ENCODE measurements around the gene PIGR.
"Not testable (repeated sequence)": the region's sequence is repeated elsewhere in the genome, so short reads cannot be mapped to it uniquely, and the experiment has no call there.

Gene PIGR

GRCh38 chr1:206932177-206932576, 14.1 kb downstream of the PIGR start:
- no peak for DNase-seq

DNA sequence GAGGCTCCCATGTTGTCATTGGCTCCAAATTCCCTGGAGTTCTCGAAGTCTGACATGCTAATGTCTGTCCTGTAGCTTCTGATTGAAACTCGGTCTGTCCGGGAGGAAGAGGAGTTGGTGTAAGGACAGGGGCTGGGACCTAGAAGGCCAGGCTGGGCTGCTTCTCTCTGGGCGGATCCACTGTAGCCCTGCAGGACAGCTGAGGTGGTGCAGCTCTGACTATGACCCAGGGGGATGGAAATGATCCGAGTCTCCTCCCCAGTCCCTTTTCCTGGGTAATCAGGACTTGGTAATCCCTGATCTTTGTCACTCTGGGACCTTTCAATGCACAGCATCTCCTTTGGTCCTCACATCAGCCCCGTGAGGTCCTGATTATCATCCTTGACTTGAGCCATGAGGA, 14.6 kb downstream of the PIGR start:
- DNase-seq = no peak

DNA sequence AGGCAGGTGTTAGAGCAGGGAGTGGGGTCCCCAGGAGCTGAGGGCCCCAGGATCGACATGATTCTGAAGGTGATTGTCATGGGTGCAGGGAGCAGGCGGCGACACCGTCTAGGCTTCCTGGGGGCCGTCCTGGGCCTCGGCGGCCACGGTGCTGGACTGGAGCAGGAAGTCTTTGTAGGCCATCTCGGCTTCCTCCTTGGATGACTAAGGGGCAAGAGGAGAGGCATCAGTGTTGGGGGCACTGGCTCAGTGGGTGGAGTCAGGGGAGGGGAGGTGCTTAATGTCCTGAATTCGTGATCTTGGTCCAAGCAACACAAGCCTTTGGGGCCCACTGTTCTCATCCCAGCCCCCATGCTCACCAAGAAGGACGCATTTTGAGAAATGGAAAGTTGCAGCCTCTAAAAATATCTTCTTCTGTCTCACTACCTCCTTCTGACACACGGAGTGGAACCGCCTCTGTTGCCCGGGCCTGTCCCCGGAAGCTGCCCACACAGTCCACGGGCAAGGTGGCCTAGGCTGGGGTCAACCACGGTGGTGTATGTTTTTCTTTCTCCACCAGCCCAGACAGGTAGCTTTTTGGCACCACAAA, 16.0 kb downstream of the PIGR start:
- no peak for DNase-seq

- no peak for DNase-seq
Observed at GRCh38 chr1:206929524-206929923, 16.7 kb downstream of the PIGR start.

GRCh38 chr1:206926286-206926685, 20.0 kb downstream of the PIGR start:
- no peak for DNase-seq

- DNase-seq = no peak
Observed at GRCh38 chr1:206925106-206925736, 21.0 kb downstream of the PIGR start.

DNA sequence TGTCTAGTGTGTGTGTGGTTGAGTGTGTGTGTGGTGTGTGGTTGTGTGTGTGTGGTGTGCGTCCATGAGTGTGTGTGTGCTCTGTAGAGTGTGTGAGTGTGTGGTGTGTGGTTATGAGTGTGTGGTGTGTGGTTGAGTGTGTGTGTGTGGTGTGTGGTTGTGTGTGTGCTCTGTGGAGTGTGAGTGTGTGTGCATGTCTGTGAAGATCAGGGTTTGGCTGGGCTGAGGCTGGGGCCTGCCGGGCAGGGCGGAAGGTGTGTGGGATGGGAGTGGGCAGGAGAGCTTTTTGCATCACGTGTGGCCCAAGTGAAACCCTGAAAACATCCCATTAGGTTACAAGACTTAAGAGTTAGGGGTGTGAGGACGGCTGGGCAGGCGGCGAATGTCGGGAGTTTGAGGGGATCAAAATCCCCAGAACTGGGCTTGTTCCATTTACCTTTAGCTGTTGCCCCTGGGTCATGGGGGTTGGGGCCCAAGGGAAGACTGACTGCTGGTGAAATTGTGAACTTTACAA, 21.6 kb downstream of the PIGR start:
- DNase-seq = no peak

GRCh38 chr1:206923961-206924557, 22.2 kb downstream of the PIGR start:
- not testable (repeated sequence) for DNase-seq

DNA sequence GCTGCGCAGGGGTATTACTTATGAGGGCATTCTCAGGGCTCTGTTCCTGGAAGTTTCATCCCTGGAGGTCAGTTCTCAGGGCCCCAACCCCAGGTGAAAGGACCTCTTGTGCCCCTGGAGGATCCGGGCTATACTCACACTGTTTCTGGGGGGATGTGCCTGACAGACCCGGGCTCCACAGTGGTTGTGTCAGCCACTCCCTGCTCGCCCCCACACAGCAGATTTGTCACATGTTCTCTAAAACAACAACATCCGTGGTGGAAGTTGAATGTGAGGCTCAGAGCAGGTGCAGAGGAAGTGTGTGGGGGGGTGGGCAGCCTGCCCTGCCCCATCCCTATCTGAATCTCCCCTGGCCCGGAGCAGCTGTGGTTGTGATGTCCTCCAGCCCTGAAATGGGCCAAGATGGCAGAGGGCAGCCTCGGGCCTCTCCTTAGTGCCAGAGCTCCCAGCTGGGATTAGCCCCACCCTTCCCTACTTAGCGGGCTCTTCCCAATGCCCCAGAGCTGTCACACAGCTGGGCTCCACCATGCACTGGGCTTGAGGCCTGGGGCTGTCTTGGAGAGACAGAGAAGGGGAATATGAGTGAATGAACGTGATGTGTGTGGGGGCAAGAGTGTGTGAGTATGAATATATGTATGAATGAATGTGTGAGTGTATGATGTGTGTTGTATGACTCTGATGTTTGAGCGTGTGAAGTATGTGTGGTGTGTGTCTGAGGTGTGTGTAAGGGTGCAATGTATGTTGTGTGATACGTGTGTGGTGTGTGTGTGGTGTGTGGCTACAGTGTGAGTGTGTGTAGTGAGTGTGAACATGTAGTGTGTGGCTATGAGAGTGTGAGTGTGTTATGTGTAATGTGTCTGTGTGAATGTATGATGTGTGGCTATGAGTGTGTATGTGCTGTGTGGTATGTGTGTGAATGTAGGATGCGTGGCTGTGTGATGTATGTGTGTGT, 23.0 kb downstream of the PIGR start:
- DNase-seq = no peak

GRCh38 chr1:206922524-206922923, 23.7 kb downstream of the PIGR start:
- no peak for DNase-seq

DNA sequence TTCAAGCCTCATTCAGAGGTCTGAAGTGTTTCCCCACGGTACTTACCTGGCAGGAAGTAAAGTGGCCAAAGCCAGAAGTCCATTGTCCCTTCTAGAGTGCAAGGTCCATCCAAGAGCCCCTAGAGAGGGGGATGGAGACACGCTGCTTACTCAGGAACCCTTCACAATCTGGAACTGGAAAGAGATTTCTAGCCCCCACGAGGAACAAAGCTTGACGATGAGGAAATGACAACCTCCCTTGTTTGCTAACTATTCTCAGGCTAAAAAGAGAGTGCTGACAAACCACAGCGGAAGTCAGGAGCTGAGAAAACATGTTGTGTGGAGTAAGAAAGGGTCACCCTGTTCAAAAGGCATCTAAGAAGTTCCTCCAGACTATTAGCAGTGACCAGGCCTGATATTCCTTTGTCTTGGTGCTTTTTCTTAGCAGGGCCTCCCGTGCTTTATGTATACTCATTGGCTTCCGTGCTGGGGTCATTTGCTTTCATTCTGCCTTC, 24.4 kb downstream of the PIGR start, which contains the start of gene FCMR:
FCMR (minus strand) TSS at position 170 of the 494 bp plus-strand sequence; CDS start at position 83, 87 bp downstream.
- DNase-seq = no peak

DNA sequence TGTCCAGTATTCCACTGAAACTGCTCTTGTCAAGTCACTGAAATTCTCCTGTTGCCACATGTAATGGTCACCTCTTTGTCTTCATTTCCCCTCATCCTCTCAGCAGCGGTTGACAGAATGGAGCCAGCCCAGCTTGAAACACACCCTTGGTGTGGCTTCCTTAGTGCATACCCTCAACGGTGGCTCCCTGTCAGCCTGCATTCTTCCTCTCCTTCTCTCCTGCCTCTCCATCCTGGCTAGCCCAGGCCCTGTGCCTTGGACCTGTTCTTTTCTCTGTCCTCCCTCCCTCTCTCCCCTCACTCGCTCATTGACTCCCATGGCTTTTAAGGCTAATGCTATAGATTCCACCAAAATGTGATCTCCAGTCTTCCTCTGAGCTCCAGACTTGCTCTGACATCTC, 28.2 kb downstream of the PIGR start:
- DNase-seq = no peak

- DNase-seq = no peak
Observed at GRCh38 chr1:206916000-206916709, 30.1 kb downstream of the PIGR start.

GRCh38 chr1:206915030-206915735, 31.1 kb downstream of the PIGR start:
- DNase-seq = no peak

DNA sequence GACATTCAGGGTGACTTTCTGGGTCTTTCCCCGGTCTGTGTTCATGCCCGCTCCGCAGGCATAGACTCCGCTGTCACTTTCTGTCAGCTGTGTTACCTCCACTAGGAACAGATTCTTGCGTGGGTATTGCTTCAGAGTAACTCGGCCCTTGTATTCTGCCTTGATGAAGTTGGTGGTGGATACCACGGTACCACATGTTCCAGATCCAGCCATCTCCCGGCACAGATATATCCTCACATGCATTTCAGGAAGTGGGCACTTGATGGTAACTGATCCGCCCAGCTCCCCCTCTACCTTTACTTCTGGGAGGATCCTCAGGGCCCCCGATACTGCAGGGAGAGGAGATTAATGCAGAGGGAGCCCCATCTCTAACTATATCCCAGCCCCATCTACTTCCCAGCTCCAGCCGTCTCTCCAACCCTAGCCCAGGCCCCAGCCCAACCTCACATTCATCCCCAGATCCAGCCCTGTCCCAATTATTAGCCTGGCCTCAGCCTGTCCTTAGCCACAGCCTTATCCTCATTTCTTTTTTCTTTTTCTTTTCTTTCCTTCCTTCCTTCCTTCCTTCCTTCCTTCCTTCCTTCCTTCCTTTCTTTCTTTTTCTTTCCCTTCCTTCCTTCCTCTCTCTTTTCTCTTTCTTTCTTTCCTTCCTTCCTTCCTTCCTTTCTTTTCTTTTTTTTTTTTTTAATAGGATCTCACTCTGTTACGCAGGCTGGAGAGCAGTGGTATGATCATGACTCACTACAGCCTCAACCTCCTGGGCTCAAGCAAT, 32.3 kb downstream of the PIGR start:
- DNase-seq = no peak

GRCh38 chr1:206912445-206913095, 33.7 kb downstream of the PIGR start:
- DNase-seq = peak; percentile 69

- peak; percentile 16 for DNase-seq
Observed at GRCh38 chr1:206911064-206911663, 35.1 kb downstream of the PIGR start.

DNA sequence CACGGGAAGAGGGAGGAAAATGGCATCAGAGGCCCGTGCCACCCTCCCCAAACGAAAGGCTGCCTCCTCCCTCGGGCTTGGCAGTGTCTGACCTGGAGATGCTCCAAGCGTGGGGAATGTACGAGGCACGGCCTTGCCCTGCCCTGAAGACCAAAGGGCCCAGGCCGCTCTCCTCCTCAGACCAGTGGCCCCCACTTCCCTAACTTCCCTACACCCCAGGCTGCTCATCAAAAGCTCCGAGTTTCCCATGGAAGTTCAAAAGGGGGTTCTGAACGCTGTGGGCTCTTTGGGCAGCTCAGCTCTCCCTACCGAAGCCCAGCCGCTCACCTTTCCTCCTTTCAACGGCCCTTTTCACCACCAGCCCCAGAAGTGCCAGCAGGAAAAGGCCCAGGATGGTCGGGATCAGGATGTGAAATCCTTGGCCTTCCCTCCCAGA, 36.4 kb downstream of the PIGR start:
- DNase-seq = no peak

GRCh38 chr1:206909161-206909882, 36.9 kb downstream of the PIGR start:
- peak; percentile 73 for DNase-seq
